ENCODE data around the gene GPC5.

- no peak for TF ChIP-seq CTCF (IDR thresholded peaks at IDR 0.05)
- no peak for TF ChIP-seq EZH2phosphoT487 (IDR thresholded peaks at IDR 0.05)
These were observed 826.4 kb downstream of the GPC5 start for GRCh38 chr13:92224825-92225224.
